Measurements from ENCODE around the gene MAGI2. TPM values are rescaled to one million over a fixed set of nuclear protein-coding genes. Genes with fewer than 3 reads are reported as not detected.
"Not testable (repeated sequence)": the region's sequence is repeated elsewhere in the genome, so short reads cannot be mapped to it uniquely, and the experiment has no call there.

MAGI2 gene
- polyA plus RNA-seq, 4 donors, result 0.22 to 2.1 (median 1.5) TPM

DNA sequence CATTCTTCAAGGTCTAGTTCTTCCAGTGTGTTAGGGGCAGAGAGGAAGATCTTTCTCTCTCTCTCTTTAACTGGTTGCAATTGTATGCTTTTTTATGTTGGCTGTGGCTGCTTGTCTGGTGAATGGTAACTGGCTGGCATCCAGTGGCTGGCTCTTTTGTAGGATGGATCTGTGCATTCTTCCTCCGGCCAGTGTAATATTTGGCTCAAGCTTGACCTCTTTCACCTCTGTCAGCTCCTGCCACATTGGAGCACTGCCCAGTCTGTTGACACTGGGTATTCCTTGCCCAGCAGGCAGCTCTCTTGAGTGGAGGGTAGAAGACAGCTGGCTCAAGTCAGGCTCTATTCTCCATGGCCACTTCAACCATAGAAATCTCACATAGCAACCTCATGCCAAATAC, 1126.6 kb downstream of the MAGI2 start:
- no peak for FAIRE-seq
- no peak for DNase-seq
- WGBS, 3 donors, result 65 to 80% (median 65%) methylated on average over 1 of the region's 1 CpG
- Histone ChIP-seq H3K9me3 (ENCODE audit: control insufficient read depth in 2 of 2, insufficient read depth in 1 of 2, low read depth in 1 of 2, low read length in 1 of 2) (no peaks in the 10 kb centered on the region), H3K4me1 (ENCODE audit: control insufficient read depth in 3 of 3, insufficient read depth in 2 of 3, low read depth in 1 of 3, low read length in 2 of 3) (no peaks in the 10 kb centered on the region), H3K36me3 (ENCODE audit: control insufficient read depth in 3 of 3, insufficient read depth in 2 of 3, low read depth in 1 of 3, low read length in 3 of 3) (no peaks in the 10 kb centered on the region), H3K27ac (ENCODE audit: low read depth in 1 of 3, low read length in 2 of 3) (no peak overlapping the region), H3K27me3 (ENCODE audit: control insufficient read depth in 3 of 3, insufficient read depth in 3 of 3, low read length in 3 of 3) (no peaks in the 10 kb centered on the region), H3K4me3 (ENCODE audit: low read depth in 1 of 3, low read length in 3 of 3) (no peak overlapping the region)

DNA sequence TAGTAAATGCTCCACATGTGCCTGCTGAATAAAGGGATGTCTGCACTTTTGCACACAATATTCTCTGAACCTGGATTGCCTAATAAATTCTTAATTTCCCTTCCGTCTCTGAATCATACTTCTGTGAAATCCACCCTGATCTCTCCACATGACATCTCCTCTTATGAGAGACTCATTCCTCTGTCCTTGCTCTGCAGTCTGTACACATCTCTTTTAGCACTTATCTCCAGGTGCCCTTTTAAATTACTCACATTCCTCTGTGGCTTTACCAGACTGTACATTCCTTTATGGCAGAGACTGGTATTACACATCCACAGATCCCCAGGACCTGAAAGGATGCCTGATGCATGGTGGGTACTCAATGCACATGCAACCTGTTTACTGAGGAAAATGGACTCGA, 1127.3 kb downstream of the MAGI2 start:
- 75 to 82% (median 81%) methylated on average over 2 of the region's 2 CpGs for WGBS, 3 donors
- Histone ChIP-seq H3K27me3 (ENCODE audit: control insufficient read depth in 3 of 3, insufficient read depth in 3 of 3, low read length in 3 of 3) (no peaks in the 10 kb centered on the region), H3K4me1 (ENCODE audit: control insufficient read depth in 3 of 3, insufficient read depth in 2 of 3, low read depth in 1 of 3, low read length in 2 of 3) (no peaks in the 10 kb centered on the region), H3K9me3 (ENCODE audit: control insufficient read depth in 2 of 2, insufficient read depth in 1 of 2, low read depth in 1 of 2, low read length in 1 of 2) (no peaks in the 10 kb centered on the region), H3K36me3 (ENCODE audit: control insufficient read depth in 3 of 3, insufficient read depth in 2 of 3, low read depth in 1 of 3, low read length in 3 of 3) (no peaks in the 10 kb centered on the region), H3K27ac (ENCODE audit: low read depth in 1 of 3, low read length in 2 of 3) (no peak overlapping the region), H3K4me3 (ENCODE audit: low read depth in 1 of 3, low read length in 3 of 3) (no peak overlapping the region)
- FAIRE-seq (no peak), DNase-seq (no peak)

DNA sequence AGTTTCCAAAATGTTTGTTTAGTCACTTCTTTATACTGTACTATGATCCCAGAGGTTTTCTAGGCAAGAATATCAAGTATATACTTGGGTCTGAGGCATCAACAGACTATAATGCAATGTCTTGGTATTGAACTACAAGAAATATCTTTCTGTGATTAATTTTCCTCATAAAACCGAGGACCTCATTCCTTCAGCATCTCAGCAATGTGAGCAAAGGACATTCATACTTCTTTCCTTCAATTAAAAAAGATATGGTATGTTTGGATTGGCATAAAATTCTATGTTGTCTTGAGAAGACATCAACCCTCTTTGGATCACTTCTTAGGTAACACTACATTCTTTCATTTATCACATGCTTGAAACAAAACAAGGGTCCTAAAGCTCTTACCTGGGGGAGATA, 1130.3 kb downstream of the MAGI2 start:
- no peak overlapping the region for H3K4me3 ChIP-seq (ENCODE audit: low read depth in 1 of 3, low read length in 3 of 3)
- no peaks in the 10 kb centered on the region for H3K36me3 ChIP-seq (ENCODE audit: control insufficient read depth in 3 of 3, insufficient read depth in 2 of 3, low read depth in 1 of 3, low read length in 3 of 3)
- DNase-seq (no peak), FAIRE-seq (no peak)
- H3K27me3 ChIP-seq (ENCODE audit: control insufficient read depth in 3 of 3, insufficient read depth in 3 of 3, low read length in 3 of 3), result no peaks in the 10 kb centered on the region
- no peaks in the 10 kb centered on the region for H3K4me1 ChIP-seq (ENCODE audit: control insufficient read depth in 3 of 3, insufficient read depth in 2 of 3, low read depth in 1 of 3, low read length in 2 of 3)
- H3K9me3 ChIP-seq (ENCODE audit: control insufficient read depth in 2 of 2, insufficient read depth in 1 of 2, low read depth in 1 of 2, low read length in 1 of 2), result no peaks in the 10 kb centered on the region
- WGBS, 3 donors, result 23 to 59% (median 37%) methylated on average over 1 of the region's 1 CpG
- no peak overlapping the region for H3K27ac ChIP-seq (ENCODE audit: low read depth in 1 of 3, low read length in 2 of 3)

DNA sequence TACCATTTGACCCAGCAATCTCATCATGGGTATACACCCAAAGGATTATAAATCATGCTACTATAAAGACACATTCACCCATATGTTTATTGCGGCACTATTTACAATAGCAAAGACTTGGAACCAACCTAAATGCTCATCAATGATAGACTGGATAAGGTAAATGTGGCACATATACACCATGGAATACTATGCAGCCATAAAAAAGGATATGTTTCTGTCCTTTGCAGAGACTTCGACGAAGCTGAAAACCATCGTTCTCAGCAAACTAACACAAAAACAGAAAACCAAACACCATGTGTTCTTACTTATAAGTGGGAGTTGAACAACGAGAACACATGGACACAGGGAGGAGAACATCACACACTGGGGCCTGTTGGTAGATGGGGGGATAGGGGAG, 1131.2 kb downstream of the MAGI2 start:
- H3K4me1 ChIP-seq (ENCODE audit: control insufficient read depth in 3 of 3, insufficient read depth in 2 of 3, low read depth in 1 of 3, low read length in 2 of 3); H3K36me3 ChIP-seq (ENCODE audit: control insufficient read depth in 3 of 3, insufficient read depth in 2 of 3, low read depth in 1 of 3, low read length in 3 of 3); FAIRE-seq; H3K27me3 ChIP-seq (ENCODE audit: control insufficient read depth in 3 of 3, insufficient read depth in 3 of 3, low read length in 3 of 3); H3K4me3 ChIP-seq (ENCODE audit: low read depth in 1 of 3, low read length in 3 of 3); H3K27ac ChIP-seq (ENCODE audit: low read depth in 1 of 3, low read length in 2 of 3); DNase-seq; H3K9me3 ChIP-seq (ENCODE audit: control insufficient read depth in 2 of 2, insufficient read depth in 1 of 2, low read depth in 1 of 2, low read length in 1 of 2): not testable (repeated sequence)
- WGBS, 3 donors, result 89 to 95% (median 89%) methylated on average over 5 of the region's 5 CpGs

DNA sequence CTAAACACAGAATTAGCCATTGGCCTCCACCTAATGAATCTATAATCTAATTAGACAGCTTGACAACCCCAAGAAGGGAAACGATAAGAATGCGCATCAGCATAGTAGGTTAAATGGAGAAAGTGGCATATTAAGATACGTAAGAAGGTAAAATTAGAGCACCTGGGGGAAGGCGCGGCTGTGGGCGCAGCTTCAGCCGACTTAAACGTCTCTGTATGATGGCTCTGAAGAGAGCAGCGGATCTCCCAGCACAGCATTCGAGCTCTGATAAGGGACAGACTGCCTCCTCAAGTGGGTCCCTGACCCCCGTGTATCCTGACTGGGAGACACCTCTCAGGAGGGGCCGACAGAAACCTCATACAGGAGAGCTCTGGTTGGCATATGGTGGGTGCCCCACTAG, 1136.1 kb downstream of the MAGI2 start:
- no peaks in the 10 kb centered on the region for H3K27me3 ChIP-seq (ENCODE audit: control insufficient read depth in 3 of 3, insufficient read depth in 3 of 3, low read length in 3 of 3)
- H3K4me1 ChIP-seq (ENCODE audit: control insufficient read depth in 3 of 3, insufficient read depth in 2 of 3, low read depth in 1 of 3, low read length in 2 of 3), result no peaks in the 10 kb centered on the region
- H3K27ac ChIP-seq (ENCODE audit: low read depth in 1 of 3, low read length in 2 of 3), result no peak overlapping the region
- no peak for DNase-seq
- no peak for FAIRE-seq
- no peak overlapping the region for H3K4me3 ChIP-seq (ENCODE audit: low read depth in 1 of 3, low read length in 3 of 3)
- H3K36me3 ChIP-seq (ENCODE audit: control insufficient read depth in 3 of 3, insufficient read depth in 2 of 3, low read depth in 1 of 3, low read length in 3 of 3), result no peaks in the 10 kb centered on the region
- H3K9me3 ChIP-seq (ENCODE audit: control insufficient read depth in 2 of 2, insufficient read depth in 1 of 2, low read depth in 1 of 2, low read length in 1 of 2), result no peaks in the 10 kb centered on the region
- WGBS, 3 donors, result 84 to 89% (median 86%) methylated on average over 12 of the region's 12 CpGs

DNA sequence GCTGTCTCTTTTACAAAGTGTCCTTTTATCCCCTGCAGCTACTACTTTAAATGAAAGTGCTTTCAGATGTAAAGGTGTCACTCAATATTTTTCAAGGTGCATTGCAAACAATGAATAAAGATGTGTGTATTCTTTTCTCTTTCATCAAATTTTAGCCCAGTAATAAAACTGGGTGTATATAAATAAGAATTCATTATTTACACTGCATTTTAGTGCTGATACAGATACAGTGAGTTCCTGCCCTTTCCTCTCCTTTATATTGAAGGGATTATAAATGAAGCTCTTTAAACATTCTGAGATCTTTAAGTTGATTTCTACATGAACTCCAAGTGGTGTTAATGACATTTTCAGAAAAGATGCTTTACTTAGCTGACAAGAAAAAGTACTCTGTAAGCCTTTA, 1137.4 kb downstream of the MAGI2 start:
- no peak overlapping the region for H3K27ac ChIP-seq (ENCODE audit: low read depth in 1 of 3, low read length in 2 of 3)
- H3K9me3 ChIP-seq (ENCODE audit: control insufficient read depth in 2 of 2, insufficient read depth in 1 of 2, low read depth in 1 of 2, low read length in 1 of 2), result no peaks in the 10 kb centered on the region
- no peaks in the 10 kb centered on the region for H3K4me1 ChIP-seq (ENCODE audit: control insufficient read depth in 3 of 3, insufficient read depth in 2 of 3, low read depth in 1 of 3, low read length in 2 of 3)
- no peaks in the 10 kb centered on the region for H3K27me3 ChIP-seq (ENCODE audit: control insufficient read depth in 3 of 3, insufficient read depth in 3 of 3, low read length in 3 of 3)
- DNase-seq (no peak), FAIRE-seq (no peak)
- no peak overlapping the region for H3K4me3 ChIP-seq (ENCODE audit: low read depth in 1 of 3, low read length in 3 of 3)
- H3K36me3 ChIP-seq (ENCODE audit: control insufficient read depth in 3 of 3, insufficient read depth in 2 of 3, low read depth in 1 of 3, low read length in 3 of 3), result no peaks in the 10 kb centered on the region

DNA sequence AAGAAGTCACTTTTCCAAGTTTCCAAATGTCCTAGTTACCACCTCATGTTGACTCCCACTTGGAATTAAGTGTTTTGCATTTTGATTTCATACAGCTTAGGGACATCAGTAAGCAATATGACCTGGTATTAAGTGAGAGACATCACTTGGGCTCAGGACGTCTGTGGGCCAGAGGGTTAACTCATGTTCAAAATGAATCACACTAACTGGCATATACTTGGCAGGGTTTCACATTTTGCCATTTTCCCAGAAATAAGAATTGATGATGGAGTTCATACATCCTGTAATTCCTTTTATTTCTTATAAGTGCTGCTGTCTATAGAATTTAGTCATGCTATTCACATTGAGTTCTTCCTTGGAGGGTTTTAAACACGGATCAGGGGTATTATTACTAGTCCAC, 1138.3 kb downstream of the MAGI2 start:
- Histone ChIP-seq H3K36me3 (ENCODE audit: control insufficient read depth in 3 of 3, insufficient read depth in 2 of 3, low read depth in 1 of 3, low read length in 3 of 3) (no peaks in the 10 kb centered on the region), H3K9me3 (ENCODE audit: control insufficient read depth in 2 of 2, insufficient read depth in 1 of 2, low read depth in 1 of 2, low read length in 1 of 2) (no peaks in the 10 kb centered on the region), H3K27me3 (ENCODE audit: control insufficient read depth in 3 of 3, insufficient read depth in 3 of 3, low read length in 3 of 3) (no peaks in the 10 kb centered on the region), H3K4me3 (ENCODE audit: low read depth in 1 of 3, low read length in 3 of 3) (no peak overlapping the region), H3K4me1 (ENCODE audit: control insufficient read depth in 3 of 3, insufficient read depth in 2 of 3, low read depth in 1 of 3, low read length in 2 of 3) (no peaks in the 10 kb centered on the region), H3K27ac (ENCODE audit: low read depth in 1 of 3, low read length in 2 of 3) (no peak overlapping the region)
- FAIRE-seq, result no peak
- DNase-seq, result no peak
- WGBS, 3 donors, result 61 to 82% (median 74%) methylated on average over 2 of the region's 2 CpGs

DNA sequence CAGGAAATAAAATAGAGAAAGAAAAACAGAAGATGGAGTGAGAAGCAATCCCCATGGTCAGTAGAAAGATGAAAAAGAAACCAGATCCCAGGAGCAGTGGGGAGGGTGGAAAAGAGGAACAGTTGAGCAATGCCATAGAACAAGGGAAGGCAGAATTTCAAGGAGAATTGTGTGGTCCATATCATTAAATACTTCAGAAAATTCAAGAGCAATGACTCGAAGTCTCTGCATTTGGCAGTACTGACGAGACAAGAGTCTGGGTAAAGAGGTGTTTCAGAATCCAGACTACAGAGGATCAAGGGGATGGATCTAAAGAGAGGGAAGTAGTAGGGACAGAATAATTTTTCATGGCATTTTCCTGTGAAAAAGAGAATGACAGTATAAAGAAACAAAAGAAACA, 1142.3 kb downstream of the MAGI2 start:
- 65 to 82% (median 69%) methylated on average over 2 of the region's 2 CpGs for WGBS, 3 donors
- Histone ChIP-seq H3K9me3 (ENCODE audit: control insufficient read depth in 2 of 2, insufficient read depth in 1 of 2, low read depth in 1 of 2, low read length in 1 of 2) (no peaks in the 10 kb centered on the region), H3K36me3 (ENCODE audit: control insufficient read depth in 3 of 3, insufficient read depth in 2 of 3, low read depth in 1 of 3, low read length in 3 of 3) (no peaks in the 10 kb centered on the region), H3K4me3 (ENCODE audit: low read depth in 1 of 3, low read length in 3 of 3) (no peak overlapping the region), H3K27me3 (ENCODE audit: control insufficient read depth in 3 of 3, insufficient read depth in 3 of 3, low read length in 3 of 3) (no peaks in the 10 kb centered on the region), H3K4me1 (ENCODE audit: control insufficient read depth in 3 of 3, insufficient read depth in 2 of 3, low read depth in 1 of 3, low read length in 2 of 3) (no peaks in the 10 kb centered on the region), H3K27ac (ENCODE audit: low read depth in 1 of 3, low read length in 2 of 3) (no peak overlapping the region)
- DNase-seq (no peak), FAIRE-seq (no peak)

DNA sequence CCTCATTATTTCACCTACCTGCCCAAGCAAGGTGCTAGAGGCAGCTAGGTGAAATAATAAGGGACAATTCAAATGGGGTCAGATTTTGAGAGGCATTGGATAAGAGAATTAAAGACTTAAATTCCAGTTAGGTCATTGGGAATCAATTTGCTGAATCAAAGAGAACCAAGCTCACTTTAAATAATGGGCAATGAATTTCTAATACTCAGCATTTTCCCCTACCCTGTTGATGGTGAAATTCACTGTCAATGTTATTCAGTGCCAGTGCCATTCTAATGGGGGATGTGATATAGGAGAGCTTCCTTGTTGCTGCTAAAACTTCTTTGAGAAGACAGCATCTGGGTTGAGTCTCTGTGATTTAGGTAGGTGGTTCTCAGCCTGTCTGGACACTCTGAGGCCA, 1145.6 kb downstream of the MAGI2 start:
- Histone ChIP-seq H3K9me3 (ENCODE audit: control insufficient read depth in 2 of 2, insufficient read depth in 1 of 2, low read depth in 1 of 2, low read length in 1 of 2) (no peaks in the 10 kb centered on the region), H3K4me3 (ENCODE audit: low read depth in 1 of 3, low read length in 3 of 3) (no peak overlapping the region), H3K4me1 (ENCODE audit: control insufficient read depth in 3 of 3, insufficient read depth in 2 of 3, low read depth in 1 of 3, low read length in 2 of 3) (no peaks in the 10 kb centered on the region), H3K27me3 (ENCODE audit: control insufficient read depth in 3 of 3, insufficient read depth in 3 of 3, low read length in 3 of 3) (no peaks in the 10 kb centered on the region), H3K27ac (ENCODE audit: low read depth in 1 of 3, low read length in 2 of 3) (no peak overlapping the region), H3K36me3 (ENCODE audit: control insufficient read depth in 3 of 3, insufficient read depth in 2 of 3, low read depth in 1 of 3, low read length in 3 of 3) (no peaks in the 10 kb centered on the region)
- DNase-seq (no peak), FAIRE-seq (no peak)
